ENCODE data around the gene CYB5R2.

The CYB5R2 gene

GRCh38 chr11:7672960-7673723, at the start of gene CYB5R2:
CYB5R2 (minus strand) TSS chr11:7673500; CDS start chr11:7672825, 675 bp downstream.
- Histone ChIP-seq H3K9me3 (ENCODE audit: control insufficient read depth in 2 of 2, low read length in 2 of 2) (no peaks in the 10 kb centered on the region), H3K27me3 (ENCODE audit: control insufficient read depth in 2 of 2, insufficient read depth in 2 of 2, low read length in 2 of 2) (peaks cover 0 to 3% of the 10 kb centered on the region in 2 donors), H3K9ac (ENCODE audit: low read depth in 1 of 2, low read length in 2 of 2) (peak within 1 kb of the TSS; percentile 32 to 72), H3K4me3 (ENCODE audit: low read length in 2 of 2) (peak within 1 kb of the TSS; percentile 59 to 68), H3K27ac (ENCODE audit: low read depth in 2 of 2, low read length in 2 of 2) (peak within 1 kb of the TSS in 1 of 2 donors; percentile 56), H3K4me1 (ENCODE audit: control insufficient read depth in 2 of 2, insufficient read depth in 2 of 2, low read length in 2 of 2) (peaks cover 14 to 15% of the 10 kb centered on the region in 2 donors), H3K36me3 (ENCODE audit: control insufficient read depth in 2 of 2, insufficient read depth in 2 of 2, low read length in 2 of 2) (no peaks in the 10 kb centered on the region)

GRCh38 chr11:7714786-7715185, 41.5 kb upstream of the CYB5R2 start:
- Histone ChIP-seq H3K4me1 (ENCODE audit: control insufficient read depth in 2 of 2, insufficient read depth in 2 of 2, low read length in 2 of 2) (no peaks in the 10 kb centered on the region), H3K27me3 (ENCODE audit: control insufficient read depth in 2 of 2, insufficient read depth in 2 of 2, low read length in 2 of 2) (no peaks in the 10 kb centered on the region), H3K9ac (ENCODE audit: low read depth in 1 of 2, low read length in 2 of 2) (no peak overlapping the region), H3K36me3 (ENCODE audit: control insufficient read depth in 2 of 2, insufficient read depth in 2 of 2, low read length in 2 of 2) (no peaks in the 10 kb centered on the region), H3K9me3 (ENCODE audit: control insufficient read depth in 2 of 2, low read length in 2 of 2) (no peaks in the 10 kb centered on the region), H3K27ac (ENCODE audit: low read depth in 2 of 2, low read length in 2 of 2) (no peak overlapping the region), H3K4me3 (ENCODE audit: low read length in 2 of 2) (no peak overlapping the region)

GRCh38 chr11:7706377-7706776, 33.1 kb upstream of the CYB5R2 start, which contains the start of gene OVCH2:
OVCH2 (minus strand) TSS chr11:7706477; CDS start chr11:7706394, 83 bp downstream.
- Histone ChIP-seq H3K4me3 (ENCODE audit: low read length in 2 of 2) (no peak within 1 kb of the TSS), H3K9ac (ENCODE audit: low read depth in 1 of 2, low read length in 2 of 2) (no peak within 1 kb of the TSS), H3K9me3 (ENCODE audit: control insufficient read depth in 2 of 2, low read length in 2 of 2) (no peaks in the 10 kb centered on the region), H3K27me3 (ENCODE audit: control insufficient read depth in 2 of 2, insufficient read depth in 2 of 2, low read length in 2 of 2) (no peaks in the 10 kb centered on the region), H3K4me1 (ENCODE audit: control insufficient read depth in 2 of 2, insufficient read depth in 2 of 2, low read length in 2 of 2) (no peaks in the 10 kb centered on the region), H3K27ac (ENCODE audit: low read depth in 2 of 2, low read length in 2 of 2) (no peak within 1 kb of the TSS), H3K36me3 (ENCODE audit: control insufficient read depth in 2 of 2, insufficient read depth in 2 of 2, low read length in 2 of 2) (no peaks in the 10 kb centered on the region)

DNA sequence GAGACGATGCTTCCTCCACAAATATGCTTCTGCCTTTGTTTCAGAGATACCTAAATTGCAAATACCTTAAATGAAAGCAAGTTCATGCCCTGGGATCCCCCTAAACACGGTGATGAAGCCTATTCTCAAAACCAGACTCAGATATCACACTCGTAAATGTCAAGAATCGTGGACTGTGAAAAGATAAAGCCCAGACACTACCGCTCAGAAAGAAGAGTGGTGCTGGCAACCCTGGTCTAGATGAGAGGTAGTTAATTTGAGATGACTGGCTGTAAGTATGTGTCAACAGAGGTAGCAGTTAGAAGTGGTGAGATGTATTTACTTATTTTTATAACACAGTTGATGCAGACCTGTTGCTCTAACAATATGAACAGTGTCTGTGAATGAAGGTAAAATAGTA, 30.4 kb upstream of the CYB5R2 start:
- H3K27ac ChIP-seq (ENCODE audit: low read depth in 2 of 2, low read length in 2 of 2), result no peak overlapping the region
- no peaks in the 10 kb centered on the region for H3K9me3 ChIP-seq (ENCODE audit: control insufficient read depth in 2 of 2, low read length in 2 of 2)
- H3K36me3 ChIP-seq (ENCODE audit: control insufficient read depth in 2 of 2, insufficient read depth in 2 of 2, low read length in 2 of 2), result no peaks in the 10 kb centered on the region
- H3K9ac ChIP-seq (ENCODE audit: low read depth in 1 of 2, low read length in 2 of 2), result no peak overlapping the region
- no peaks in the 10 kb centered on the region for H3K27me3 ChIP-seq (ENCODE audit: control insufficient read depth in 2 of 2, insufficient read depth in 2 of 2, low read length in 2 of 2)
- H3K4me1 ChIP-seq (ENCODE audit: control insufficient read depth in 2 of 2, insufficient read depth in 2 of 2, low read length in 2 of 2), result no peaks in the 10 kb centered on the region
- no peak overlapping the region for H3K4me3 ChIP-seq (ENCODE audit: low read length in 2 of 2)

- H3K4me1 ChIP-seq (ENCODE audit: control insufficient read depth in 2 of 2, insufficient read depth in 2 of 2, low read length in 2 of 2), result no peaks in the 10 kb centered on the region
- H3K9me3 ChIP-seq (ENCODE audit: control insufficient read depth in 2 of 2, low read length in 2 of 2), result no peaks in the 10 kb centered on the region
- H3K9ac ChIP-seq (ENCODE audit: low read depth in 1 of 2, low read length in 2 of 2), result no peak overlapping the region
- no peak overlapping the region for H3K4me3 ChIP-seq (ENCODE audit: low read length in 2 of 2)
- no peak overlapping the region for H3K27ac ChIP-seq (ENCODE audit: low read depth in 2 of 2, low read length in 2 of 2)
- no peaks in the 10 kb centered on the region for H3K36me3 ChIP-seq (ENCODE audit: control insufficient read depth in 2 of 2, insufficient read depth in 2 of 2, low read length in 2 of 2)
- H3K27me3 ChIP-seq (ENCODE audit: control insufficient read depth in 2 of 2, insufficient read depth in 2 of 2, low read length in 2 of 2), result peaks cover 0 to 6% of the 10 kb centered on the region in 2 donors
Measured at GRCh38 chr11:7696424-7696823, 23.1 kb upstream of the CYB5R2 start.

DNA sequence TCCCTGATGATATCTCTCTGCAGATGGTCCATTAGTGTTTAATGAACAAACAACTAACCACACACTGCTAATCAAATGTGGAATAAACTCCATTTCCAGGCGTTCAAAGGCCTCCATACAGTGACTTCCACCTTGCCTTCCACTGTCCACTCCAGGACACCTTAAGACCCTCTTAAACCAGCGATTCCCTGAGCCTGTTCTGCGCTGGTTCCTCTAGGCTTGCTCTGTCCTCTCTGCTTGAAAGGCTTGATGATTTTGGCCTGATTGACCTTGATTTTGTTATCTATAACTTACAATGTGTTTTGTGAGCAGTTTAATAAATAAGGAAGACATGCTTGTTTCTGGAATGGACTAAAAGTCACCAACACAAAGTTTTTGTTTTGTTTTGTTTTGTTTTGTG, 20.9 kb upstream of the CYB5R2 start:
- Histone ChIP-seq H3K36me3 (ENCODE audit: control insufficient read depth in 2 of 2, insufficient read depth in 2 of 2, low read length in 2 of 2) (no peaks in the 10 kb centered on the region), H3K4me3 (ENCODE audit: low read length in 2 of 2) (no peak overlapping the region), H3K27ac (ENCODE audit: low read depth in 2 of 2, low read length in 2 of 2) (no peak overlapping the region), H3K4me1 (ENCODE audit: control insufficient read depth in 2 of 2, insufficient read depth in 2 of 2, low read length in 2 of 2) (no peaks in the 10 kb centered on the region), H3K9ac (ENCODE audit: low read depth in 1 of 2, low read length in 2 of 2) (no peak overlapping the region), H3K27me3 (ENCODE audit: control insufficient read depth in 2 of 2, insufficient read depth in 2 of 2, low read length in 2 of 2) (peaks cover 0 to 6% of the 10 kb centered on the region in 2 donors), H3K9me3 (ENCODE audit: control insufficient read depth in 2 of 2, low read length in 2 of 2) (no peaks in the 10 kb centered on the region)

GRCh38 chr11:7692426-7692825, 19.1 kb upstream of the CYB5R2 start:
- H3K4me3 ChIP-seq (ENCODE audit: low read length in 2 of 2), result no peak overlapping the region
- H3K9ac ChIP-seq (ENCODE audit: low read depth in 1 of 2, low read length in 2 of 2), result no peak overlapping the region
- peaks cover 0 to 6% of the 10 kb centered on the region in 2 donors for H3K27me3 ChIP-seq (ENCODE audit: control insufficient read depth in 2 of 2, insufficient read depth in 2 of 2, low read length in 2 of 2)
- H3K27ac ChIP-seq (ENCODE audit: low read depth in 2 of 2, low read length in 2 of 2), result no peak overlapping the region
- H3K4me1 ChIP-seq (ENCODE audit: control insufficient read depth in 2 of 2, insufficient read depth in 2 of 2, low read length in 2 of 2), result no peaks in the 10 kb centered on the region
- H3K36me3 ChIP-seq (ENCODE audit: control insufficient read depth in 2 of 2, insufficient read depth in 2 of 2, low read length in 2 of 2), result no peaks in the 10 kb centered on the region
- H3K9me3 ChIP-seq (ENCODE audit: control insufficient read depth in 2 of 2, low read length in 2 of 2), result no peaks in the 10 kb centered on the region

DNA sequence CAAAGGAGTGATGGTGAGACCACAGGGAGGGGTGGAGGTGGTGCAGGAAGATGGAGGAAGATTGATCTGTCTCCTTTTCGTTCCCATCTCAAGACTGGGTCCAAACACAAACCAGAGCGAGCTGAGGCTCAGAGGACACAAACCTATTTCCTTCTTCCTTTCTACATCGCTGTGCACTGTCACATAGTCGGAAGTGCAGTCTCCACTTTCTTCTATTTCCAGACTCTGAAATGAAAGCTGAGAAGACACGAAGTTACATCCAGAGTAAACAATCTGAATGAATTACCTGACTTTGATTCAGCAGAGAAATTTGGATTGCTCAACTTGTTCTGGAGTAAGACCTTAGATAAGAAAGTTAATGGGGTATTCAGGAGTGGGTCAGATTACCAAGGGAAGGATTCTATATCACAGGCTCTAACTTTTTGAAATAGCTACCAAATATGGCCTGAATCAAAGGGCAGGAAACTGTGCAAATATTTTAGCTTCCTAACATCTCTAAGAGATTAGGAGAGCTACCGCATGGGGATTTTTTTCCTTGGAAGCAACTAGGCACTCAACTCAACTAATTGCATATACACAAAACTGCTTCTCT, 18.6 kb upstream of the CYB5R2 start:
- no peak overlapping the region for H3K27ac ChIP-seq (ENCODE audit: low read depth in 2 of 2, low read length in 2 of 2)
- no peaks in the 10 kb centered on the region for H3K36me3 ChIP-seq (ENCODE audit: control insufficient read depth in 2 of 2, insufficient read depth in 2 of 2, low read length in 2 of 2)
- no peak overlapping the region for H3K9ac ChIP-seq (ENCODE audit: low read depth in 1 of 2, low read length in 2 of 2)
- H3K4me3 ChIP-seq (ENCODE audit: low read length in 2 of 2), result no peak overlapping the region
- H3K27me3 ChIP-seq (ENCODE audit: control insufficient read depth in 2 of 2, insufficient read depth in 2 of 2, low read length in 2 of 2), result peaks cover 0 to 6% of the 10 kb centered on the region in 2 donors
- H3K4me1 ChIP-seq (ENCODE audit: control insufficient read depth in 2 of 2, insufficient read depth in 2 of 2, low read length in 2 of 2), result no peaks in the 10 kb centered on the region
- no peaks in the 10 kb centered on the region for H3K9me3 ChIP-seq (ENCODE audit: control insufficient read depth in 2 of 2, low read length in 2 of 2)

- H3K9me3 ChIP-seq (ENCODE audit: control insufficient read depth in 2 of 2, low read length in 2 of 2), result no peaks in the 10 kb centered on the region
- no peak overlapping the region for H3K4me3 ChIP-seq (ENCODE audit: low read length in 2 of 2)
- no peaks in the 10 kb centered on the region for H3K36me3 ChIP-seq (ENCODE audit: control insufficient read depth in 2 of 2, insufficient read depth in 2 of 2, low read length in 2 of 2)
- H3K27ac ChIP-seq (ENCODE audit: low read depth in 2 of 2, low read length in 2 of 2), result no peak overlapping the region
- H3K27me3 ChIP-seq (ENCODE audit: control insufficient read depth in 2 of 2, insufficient read depth in 2 of 2, low read length in 2 of 2), result peaks cover 0 to 6% of the 10 kb centered on the region in 2 donors
- H3K9ac ChIP-seq (ENCODE audit: low read depth in 1 of 2, low read length in 2 of 2), result no peak overlapping the region
- no peaks in the 10 kb centered on the region for H3K4me1 ChIP-seq (ENCODE audit: control insufficient read depth in 2 of 2, insufficient read depth in 2 of 2, low read length in 2 of 2)
Measured at GRCh38 chr11:7690648-7691047, 17.3 kb upstream of the CYB5R2 start.

DNA sequence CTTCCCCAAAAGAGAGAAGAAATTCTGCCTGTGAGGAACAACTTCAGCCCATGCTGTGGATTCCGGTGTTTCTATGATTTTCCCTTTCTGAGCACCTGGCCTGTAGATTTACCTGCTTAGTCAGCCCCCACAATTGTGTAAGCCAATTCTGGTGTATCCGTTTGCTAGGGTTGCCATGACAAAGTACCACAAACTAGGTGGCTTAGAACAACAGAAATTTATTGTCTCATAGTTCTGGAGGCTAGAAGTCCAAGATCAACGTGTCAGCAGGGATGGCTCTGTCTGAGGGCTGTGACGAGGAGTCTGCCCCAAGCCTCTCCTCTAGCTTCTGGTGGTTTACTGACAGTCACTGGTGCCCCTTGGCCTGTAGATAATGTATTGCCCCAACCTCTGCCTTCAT, 15.9 kb upstream of the CYB5R2 start:
- Histone ChIP-seq H3K4me1 (ENCODE audit: control insufficient read depth in 2 of 2, insufficient read depth in 2 of 2, low read length in 2 of 2) (no peaks in the 10 kb centered on the region), H3K27me3 (ENCODE audit: control insufficient read depth in 2 of 2, insufficient read depth in 2 of 2, low read length in 2 of 2) (peaks cover 0 to 5% of the 10 kb centered on the region in 2 donors), H3K9me3 (ENCODE audit: control insufficient read depth in 2 of 2, low read length in 2 of 2) (no peaks in the 10 kb centered on the region)

More for the DNA sequence above, 15.9 kb upstream of the CYB5R2 start:
- no peak overlapping the region for H3K4me3 ChIP-seq (ENCODE audit: low read length in 2 of 2)
- no peak overlapping the region for H3K9ac ChIP-seq (ENCODE audit: low read depth in 1 of 2, low read length in 2 of 2)
- no peak overlapping the region for H3K27ac ChIP-seq (ENCODE audit: low read depth in 2 of 2, low read length in 2 of 2)
- no peaks in the 10 kb centered on the region for H3K36me3 ChIP-seq (ENCODE audit: control insufficient read depth in 2 of 2, insufficient read depth in 2 of 2, low read length in 2 of 2)

Data from mucosa of rectum (tissue), 2 donors.